ENCODE data around the gene RPUSD1. TPM values are rescaled to one million over a fixed set of nuclear protein-coding genes. Genes with fewer than 3 reads are reported as not detected.
A peak's percentile ranks its signal among the peaks of the same experiment; 100 is the strongest.

The RPUSD1 gene
- total and polyA plus RNA-seq, 2 experiments from 2014 or later = 15.4 to 54.3 TPM

DNA sequence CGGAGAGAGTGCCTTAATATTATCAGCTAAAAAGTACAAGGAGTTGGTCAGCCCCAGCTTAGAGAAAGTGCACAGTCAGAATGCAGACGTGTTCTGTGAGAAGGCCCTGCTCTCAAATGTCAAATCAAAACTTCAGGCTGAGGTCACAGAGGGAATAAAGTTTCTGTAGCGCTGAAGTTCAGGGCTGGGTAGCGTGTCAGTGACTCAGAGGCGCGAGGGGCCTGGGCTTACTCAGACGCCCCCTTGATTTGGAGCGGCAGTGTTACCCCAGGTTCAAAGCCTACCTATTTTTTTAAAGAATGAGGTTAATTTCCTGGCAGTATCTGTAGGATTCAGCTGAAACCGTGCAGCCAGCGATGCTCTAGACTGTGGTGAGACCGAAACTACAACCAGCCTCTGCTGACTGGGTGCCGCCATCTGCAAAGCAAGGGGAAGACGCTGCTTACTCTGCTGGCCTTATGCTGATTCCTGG, 52.2 kb downstream of the RPUSD1 start:
- Histone ChIP-seq H3K27me3 (replicated peaks; ENCODE audit: insufficient read depth) (no peaks in the 10 kb centered on the region), H3K79me2 (ENCODE audit: insufficient read depth) (no peaks in the 10 kb centered on the region; the same call in 1 of the 2 replicates), H3K9ac (no peak overlapping the region), H4K20me1 (ENCODE audit: insufficient read depth) (no peaks in the 10 kb centered on the region), H3K9me2 (ENCODE audit: insufficient read depth) (no peaks in the 10 kb centered on the region), H2AFZ (no peak overlapping the region), H3K4me3 (no peak overlapping the region), H3K4me1 (ENCODE audit: insufficient read depth) (no peaks in the 10 kb centered on the region; the same call in 1 of the 2 replicates), H3K4me2 (ENCODE audit: unreplicated experiment) (no peak overlapping the region), H3K36me3 (ENCODE audit: low read depth) (no peaks in the 10 kb centered on the region), H3K27ac (no peak overlapping the region), H3K9me3 (ENCODE audit: low read depth) (no peaks in the 10 kb centered on the region), H3F3A (ENCODE audit: insufficient read depth) (no peaks in the 10 kb centered on the region)
- 93 to 96% methylated on average over 13 of the region's 13 CpGs for WGBS, 2 experiments (ENCODE audit: low coverage in 1 of 2, low lambda C conversion rate in 2 of 2, missing lambda C conversion rate in 2 of 2)
- TF ChIP-seq EZH2 (IDR thresholded peaks at IDR 0.05; ENCODE audit: insufficient read depth, poor library complexity, severe bottlenecking) = no peak
- no peak for TF ChIP-seq EZH2phosphoT487 (IDR thresholded peaks at IDR 0.05; ENCODE audit: insufficient read depth, low read depth)
- no peak for DNase-seq
- in situ Hi-C loops (cut with MboI) = no loop called here

DNA sequence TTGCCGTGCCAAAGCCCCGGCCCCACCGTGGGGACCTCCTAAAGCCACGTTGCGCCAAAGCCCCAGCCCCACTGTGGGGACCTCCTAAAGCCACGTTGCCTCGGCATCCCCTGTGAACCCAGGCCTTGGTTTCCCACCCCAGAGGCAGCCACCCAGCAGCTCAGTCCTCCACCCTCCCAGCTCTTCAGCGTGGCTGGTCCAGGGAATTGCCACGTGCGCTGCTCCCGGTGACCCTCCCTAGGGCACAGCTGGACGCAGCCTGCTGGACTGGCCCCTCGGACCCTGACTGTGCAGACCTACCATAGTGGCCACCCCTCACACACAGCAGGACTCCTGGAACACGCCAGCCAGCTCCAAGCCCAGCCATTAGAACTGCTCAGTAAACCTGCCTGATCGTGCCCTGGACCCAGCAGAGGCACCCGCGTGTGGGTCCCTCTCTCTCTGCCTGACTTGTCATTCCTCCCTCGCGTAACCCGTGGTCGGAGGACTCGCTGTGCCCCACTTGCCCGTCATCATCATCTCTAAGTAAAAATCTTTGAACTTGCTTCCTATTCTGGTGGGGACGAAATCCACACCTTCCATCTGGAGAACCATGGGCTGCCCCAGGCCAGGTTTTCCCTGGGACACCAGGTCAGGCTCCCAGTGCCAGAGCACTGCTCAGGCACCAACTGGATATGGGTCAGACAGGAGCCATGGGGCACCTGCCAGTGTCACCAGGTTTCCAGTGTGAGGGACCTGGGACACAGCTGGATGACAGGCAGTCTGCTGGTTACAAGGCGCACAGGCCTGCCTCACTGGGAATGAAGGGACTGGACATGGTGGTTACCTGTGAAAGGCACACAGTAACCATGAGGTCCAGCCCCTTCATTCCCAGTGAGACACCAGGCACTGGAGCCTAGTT, 53.0 kb downstream of the RPUSD1 start:
- WGBS, 2 experiments (ENCODE audit: low coverage in 1 of 2, low lambda C conversion rate in 2 of 2, missing lambda C conversion rate in 2 of 2) = 92% methylated on average over 25 of the region's 25 CpGs
- no peaks in the 10 kb centered on the region for H3K9me2 ChIP-seq (ENCODE audit: insufficient read depth)
- H2AFZ ChIP-seq = no peak overlapping the region
- no peak overlapping the region for H3K9ac ChIP-seq
- no peaks in the 10 kb centered on the region for H4K20me1 ChIP-seq (ENCODE audit: insufficient read depth)
- no peaks in the 10 kb centered on the region; the same call in 1 of the 2 replicates for H3K79me2 ChIP-seq (ENCODE audit: insufficient read depth)
- H3K4me2 ChIP-seq (ENCODE audit: unreplicated experiment) = no peak overlapping the region
- no peaks in the 10 kb centered on the region for H3K27me3 ChIP-seq (replicated peaks; ENCODE audit: insufficient read depth)
- H3K4me3 ChIP-seq = no peak overlapping the region
- no peak overlapping the region for H3K27ac ChIP-seq
- H3K36me3 ChIP-seq (ENCODE audit: low read depth) = no peaks in the 10 kb centered on the region
- DNase-seq = no peak
- H3K9me3 ChIP-seq (ENCODE audit: low read depth) = no peaks in the 10 kb centered on the region
- in situ Hi-C loops (cut with MboI) = no loop called here
- H3K4me1 ChIP-seq (ENCODE audit: insufficient read depth) = no peaks in the 10 kb centered on the region; the same call in 1 of the 2 replicates
- H3F3A ChIP-seq (ENCODE audit: insufficient read depth) = no peaks in the 10 kb centered on the region
- TF ChIP-seq EZH2phosphoT487 (IDR thresholded peaks at IDR 0.05; ENCODE audit: insufficient read depth, low read depth) = no peak
- TF ChIP-seq EZH2 (IDR thresholded peaks at IDR 0.05; ENCODE audit: insufficient read depth, poor library complexity, severe bottlenecking) = no peak

MicroRNAs encoded within 50 kb of the gene (microRNA counts, 767-probe panel; counts per million panel counts)
- 447 counts per million, percentile 86 among the panel's probes with 10 or more counts for microRNA hsa-miR-662

Small RNA genes lying within 50 kb of the gene (microRNA-seq; reads per million reads assigned to microRNA genes)
- gene MIR662 (ENCODE audit: borderline number of aligned reads) = not detected

Small RNA genes lying within 50 kb of the gene (small RNA-seq; reads per million reads assigned to genes)
- not detected for gene MIR662 (ENCODE audit: low read depth, low replicate concordance)

Other genes with a start within 250 kb of the RPUSD1 start
- gene PRR35, start 228.0 kb downstream of the RPUSD1 start, total RNA-seq (2014; rRNA removed; shearing (Covaris generic)) = not detected in 2 replicates
- gene PRR35, start 228.0 kb downstream of the RPUSD1 start, polyA plus RNA-seq (2016; fragmentation: Nextera tagmentation; extraction: Ambion mirVana) = not detected in 2 replicates
- gene NHLRC4, start 221.4 kb downstream of the RPUSD1 start, total RNA-seq (2014; rRNA removed; shearing (Covaris generic)) = 0.11 and 0.13 TPM in 2 replicates
- gene NHLRC4, start 221.4 kb downstream of the RPUSD1 start, polyA plus RNA-seq (2016; fragmentation: Nextera tagmentation; extraction: Ambion mirVana) = 0.20 TPM in 1 of 2 replicates, not detected in the other
- gene PIGQ, start 218.4 kb downstream of the RPUSD1 start, total RNA-seq (2014; rRNA removed; shearing (Covaris generic)) = 35.0 and 43.5 TPM in 2 replicates
- 31.6 and 33.9 TPM in 2 replicates for gene PIGQ, start 218.4 kb downstream of the RPUSD1 start, polyA plus RNA-seq (2016; fragmentation: Nextera tagmentation; extraction: Ambion mirVana)
- gene RAB40C, start 198.3 kb downstream of the RPUSD1 start, total RNA-seq (2014; rRNA removed; shearing (Covaris generic)) = 18.8 and 28.3 TPM in 2 replicates
- 9.5 TPM in 2 replicates for gene RAB40C, start 198.3 kb downstream of the RPUSD1 start, polyA plus RNA-seq (2016; fragmentation: Nextera tagmentation; extraction: Ambion mirVana)
- gene WFIKKN1, start 157.4 kb downstream of the RPUSD1 start, total RNA-seq (2014; rRNA removed; shearing (Covaris generic)) = not detected in 2 replicates
- gene WFIKKN1, start 157.4 kb downstream of the RPUSD1 start, polyA plus RNA-seq (2016; fragmentation: Nextera tagmentation; extraction: Ambion mirVana) = not detected in 2 replicates
- 150 and 218 TPM in 2 replicates for gene METTL26, start 152.1 kb downstream of the RPUSD1 start, total RNA-seq (2014; rRNA removed; shearing (Covaris generic))
- 151 and 155 TPM in 2 replicates for gene METTL26, start 152.1 kb downstream of the RPUSD1 start, polyA plus RNA-seq (2016; fragmentation: Nextera tagmentation; extraction: Ambion mirVana)
- gene MCRIP2, start 146.6 kb downstream of the RPUSD1 start, total RNA-seq (2014; rRNA removed; shearing (Covaris generic)) = 29.3 and 30.4 TPM in 2 replicates
- 22.4 and 22.6 TPM in 2 replicates for gene MCRIP2, start 146.6 kb downstream of the RPUSD1 start, polyA plus RNA-seq (2016; fragmentation: Nextera tagmentation; extraction: Ambion mirVana)
- gene WDR90, start 139.0 kb downstream of the RPUSD1 start, total RNA-seq (2014; rRNA removed; shearing (Covaris generic)) = 16.5 and 24.7 TPM in 2 replicates
- gene WDR90, start 139.0 kb downstream of the RPUSD1 start, polyA plus RNA-seq (2016; fragmentation: Nextera tagmentation; extraction: Ambion mirVana) = 4.7 and 8.2 TPM in 2 replicates
- 44.9 and 65.9 TPM in 2 replicates for gene RHOT2, start 120.2 kb downstream of the RPUSD1 start, total RNA-seq (2014; rRNA removed; shearing (Covaris generic))
- 65.1 and 70.0 TPM in 2 replicates for gene RHOT2, start 120.2 kb downstream of the RPUSD1 start, polyA plus RNA-seq (2016; fragmentation: Nextera tagmentation; extraction: Ambion mirVana)
- 0.89 and 2.1 TPM in 2 replicates for gene RHBDL1, start 112.7 kb downstream of the RPUSD1 start, total RNA-seq (2014; rRNA removed; shearing (Covaris generic))
- gene RHBDL1, start 112.7 kb downstream of the RPUSD1 start, polyA plus RNA-seq (2016; fragmentation: Nextera tagmentation; extraction: Ambion mirVana) = 0.90 and 1.5 TPM in 2 replicates
- gene STUB1, start 108.0 kb downstream of the RPUSD1 start, total RNA-seq (2014; rRNA removed; shearing (Covaris generic)) = 183 and 201 TPM in 2 replicates
- 207 and 216 TPM in 2 replicates for gene STUB1, start 108.0 kb downstream of the RPUSD1 start, polyA plus RNA-seq (2016; fragmentation: Nextera tagmentation; extraction: Ambion mirVana)
- gene JMJD8, start 104.0 kb downstream of the RPUSD1 start, total RNA-seq (2014; rRNA removed; shearing (Covaris generic)) = 88.8 and 96.3 TPM in 2 replicates
- gene JMJD8, start 104.0 kb downstream of the RPUSD1 start, polyA plus RNA-seq (2016; fragmentation: Nextera tagmentation; extraction: Ambion mirVana) = 87.9 and 91.6 TPM in 2 replicates
- gene WDR24, start 98.0 kb downstream of the RPUSD1 start, total RNA-seq (2014; rRNA removed; shearing (Covaris generic)) = 1.3 and 3.4 TPM in 2 replicates
- gene WDR24, start 98.0 kb downstream of the RPUSD1 start, polyA plus RNA-seq (2016; fragmentation: Nextera tagmentation; extraction: Ambion mirVana) = 13.1 and 13.7 TPM in 2 replicates
- gene FBXL16, start 82.6 kb downstream of the RPUSD1 start, total RNA-seq (2014; rRNA removed; shearing (Covaris generic)) = 0.54 TPM in 1 of 2 replicates, not detected in the other
- gene FBXL16, start 82.6 kb downstream of the RPUSD1 start, polyA plus RNA-seq (2016; fragmentation: Nextera tagmentation; extraction: Ambion mirVana) = 0.16 and 0.29 TPM in 2 replicates
- gene METRN, start 73.3 kb downstream of the RPUSD1 start, total RNA-seq (2014; rRNA removed; shearing (Covaris generic)) = 90.7 and 98.1 TPM in 2 replicates
- 21.6 and 26.0 TPM in 2 replicates for gene METRN, start 73.3 kb downstream of the RPUSD1 start, polyA plus RNA-seq (2016; fragmentation: Nextera tagmentation; extraction: Ambion mirVana)
- 20.4 and 34.8 TPM in 2 replicates for gene ANTKMT, start 67.2 kb downstream of the RPUSD1 start, total RNA-seq (2014; rRNA removed; shearing (Covaris generic))
- 33.3 and 33.5 TPM in 2 replicates for gene ANTKMT, start 67.2 kb downstream of the RPUSD1 start, polyA plus RNA-seq (2016; fragmentation: Nextera tagmentation; extraction: Ambion mirVana)
- gene CCDC78, start 61.9 kb downstream of the RPUSD1 start, total RNA-seq (2014; rRNA removed; shearing (Covaris generic)) = 1.0 and 9.5 TPM in 2 replicates
- 0.78 and 1.1 TPM in 2 replicates for gene CCDC78, start 61.9 kb downstream of the RPUSD1 start, polyA plus RNA-seq (2016; fragmentation: Nextera tagmentation; extraction: Ambion mirVana)
- 5.8 and 7.8 TPM in 2 replicates for gene HAGHL, start 61.3 kb downstream of the RPUSD1 start, total RNA-seq (2014; rRNA removed; shearing (Covaris generic))
- gene HAGHL, start 61.3 kb downstream of the RPUSD1 start, polyA plus RNA-seq (2016; fragmentation: Nextera tagmentation; extraction: Ambion mirVana) = 10.8 and 64.8 TPM in 2 replicates
- 24.0 and 37.5 TPM in 2 replicates for gene CIAO3, start 47.4 kb downstream of the RPUSD1 start, total RNA-seq (2014; rRNA removed; shearing (Covaris generic))
- 24.5 and 27.8 TPM in 2 replicates for gene CIAO3, start 47.4 kb downstream of the RPUSD1 start, polyA plus RNA-seq (2016; fragmentation: Nextera tagmentation; extraction: Ambion mirVana)
- gene MSLN, start 27.6 kb downstream of the RPUSD1 start, total RNA-seq (2014; rRNA removed; shearing (Covaris generic)) = not detected in 2 replicates
- not detected in 2 replicates for gene MSLN, start 27.6 kb downstream of the RPUSD1 start, polyA plus RNA-seq (2016; fragmentation: Nextera tagmentation; extraction: Ambion mirVana)
- 9.1 and 13.1 TPM in 2 replicates for gene CHTF18, start 239 bp upstream of the RPUSD1 start, total RNA-seq (2014; rRNA removed; shearing (Covaris generic))
- gene CHTF18, start 239 bp upstream of the RPUSD1 start, polyA plus RNA-seq (2016; fragmentation: Nextera tagmentation; extraction: Ambion mirVana) = 8.0 and 8.8 TPM in 2 replicates
- gene GNG13, start 12.4 kb upstream of the RPUSD1 start, total RNA-seq (2014; rRNA removed; shearing (Covaris generic)) = not detected in 2 replicates
- gene GNG13, start 12.4 kb upstream of the RPUSD1 start, polyA plus RNA-seq (2016; fragmentation: Nextera tagmentation; extraction: Ambion mirVana) = not detected in 2 replicates
- gene LMF1, start 182.6 kb upstream of the RPUSD1 start, total RNA-seq (2014; rRNA removed; shearing (Covaris generic)) = 37.8 and 53.0 TPM in 2 replicates
- 23.1 and 24.6 TPM in 2 replicates for gene LMF1, start 182.6 kb upstream of the RPUSD1 start, polyA plus RNA-seq (2016; fragmentation: Nextera tagmentation; extraction: Ambion mirVana)
- 0.43 and 0.89 TPM in 2 replicates for gene SOX8, start 193.4 kb upstream of the RPUSD1 start, total RNA-seq (2014; rRNA removed; shearing (Covaris generic))
- 0.08 and 0.15 TPM in 2 replicates for gene SOX8, start 193.4 kb upstream of the RPUSD1 start, polyA plus RNA-seq (2016; fragmentation: Nextera tagmentation; extraction: Ambion mirVana)

All from GM23248 (cell line).